GM12875 (cell line): ENCODE measurements around the gene DLEU7.

Source experiments
- H3K4me3 ChIP-seq: one replicate; pipeline ENCODE4 v1.5.1; 2011; ENCODE audit warnings: low read depth, low read length, control low read depth
- TF ChIP-seq, protein P1 (sequence below): IDR thresholded peaks from 2 replicates; pipeline ENCODE4 v1.5.1; 2011; ENCODE audit warnings: low read depth, mild to moderate bottlenecking, control low read depth, inconsistent platforms, low read length, moderate library complexity, borderline replicate concordance; ENCODE audit not compliant: insufficient read depth

The DLEU7 gene

DNA sequence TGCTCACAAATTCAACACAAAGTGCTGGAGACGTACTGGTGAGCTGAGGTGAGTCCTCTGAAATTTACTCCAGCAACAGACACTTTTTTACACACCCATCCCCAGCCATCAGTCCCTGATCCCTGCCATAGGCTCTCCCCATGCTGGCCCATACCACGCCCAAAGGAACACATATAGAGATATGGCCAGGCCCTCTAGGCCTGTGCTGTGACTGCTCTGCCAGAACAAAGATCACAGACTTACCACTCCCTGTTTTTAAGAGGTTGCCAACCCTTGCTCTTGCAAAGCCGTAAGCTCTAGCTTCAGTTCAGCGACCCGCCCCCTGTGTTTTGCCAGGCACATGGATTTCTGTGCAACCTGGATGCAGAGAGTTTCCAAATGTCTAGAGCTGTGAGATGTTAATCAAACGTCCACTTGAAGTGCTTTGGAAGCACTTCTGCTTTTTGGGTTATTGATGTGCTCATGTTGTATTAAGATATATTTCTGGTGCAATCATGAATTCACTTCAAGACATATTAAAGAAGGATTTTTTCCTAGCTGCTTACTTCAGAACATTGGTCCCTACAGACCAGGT is 59.7 kb downstream of the DLEU7 start:
- no peak overlapping the region for H3K4me3 ChIP-seq
- TF ChIP-seq, protein P1, sequence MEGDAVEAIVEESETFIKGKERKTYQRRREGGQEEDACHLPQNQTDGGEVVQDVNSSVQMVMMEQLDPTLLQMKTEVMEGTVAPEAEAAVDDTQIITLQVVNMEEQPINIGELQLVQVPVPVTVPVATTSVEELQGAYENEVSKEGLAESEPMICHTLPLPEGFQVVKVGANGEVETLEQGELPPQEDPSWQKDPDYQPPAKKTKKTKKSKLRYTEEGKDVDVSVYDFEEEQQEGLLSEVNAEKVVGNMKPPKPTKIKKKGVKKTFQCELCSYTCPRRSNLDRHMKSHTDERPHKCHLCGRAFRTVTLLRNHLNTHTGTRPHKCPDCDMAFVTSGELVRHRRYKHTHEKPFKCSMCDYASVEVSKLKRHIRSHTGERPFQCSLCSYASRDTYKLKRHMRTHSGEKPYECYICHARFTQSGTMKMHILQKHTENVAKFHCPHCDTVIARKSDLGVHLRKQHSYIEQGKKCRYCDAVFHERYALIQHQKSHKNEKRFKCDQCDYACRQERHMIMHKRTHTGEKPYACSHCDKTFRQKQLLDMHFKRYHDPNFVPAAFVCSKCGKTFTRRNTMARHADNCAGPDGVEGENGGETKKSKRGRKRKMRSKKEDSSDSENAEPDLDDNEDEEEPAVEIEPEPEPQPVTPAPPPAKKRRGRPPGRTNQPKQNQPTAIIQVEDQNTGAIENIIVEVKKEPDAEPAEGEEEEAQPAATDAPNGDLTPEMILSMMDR = no peak

DNA sequence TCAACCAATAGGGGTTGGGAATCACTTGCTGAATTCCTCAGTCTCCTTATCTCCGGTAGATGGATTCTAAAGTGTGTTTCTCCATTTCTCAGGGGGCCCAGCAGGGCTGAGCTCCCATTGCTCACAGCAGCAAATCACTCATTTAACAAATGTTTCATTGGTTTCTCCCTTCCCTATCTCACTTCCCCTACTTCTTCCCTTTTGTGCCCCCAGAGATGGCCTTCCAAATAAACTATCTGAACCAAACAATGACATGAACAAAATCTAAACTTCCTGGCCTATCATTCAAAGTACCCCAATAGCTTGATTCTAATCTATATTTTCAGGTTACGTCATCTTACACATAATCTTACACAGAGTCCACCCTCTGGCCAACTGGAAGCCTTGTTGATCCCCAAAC is 60.4 kb downstream of the DLEU7 start:
- TF ChIP-seq, protein P1 = no peak
- H3K4me3 ChIP-seq = no peak overlapping the region

DNA sequence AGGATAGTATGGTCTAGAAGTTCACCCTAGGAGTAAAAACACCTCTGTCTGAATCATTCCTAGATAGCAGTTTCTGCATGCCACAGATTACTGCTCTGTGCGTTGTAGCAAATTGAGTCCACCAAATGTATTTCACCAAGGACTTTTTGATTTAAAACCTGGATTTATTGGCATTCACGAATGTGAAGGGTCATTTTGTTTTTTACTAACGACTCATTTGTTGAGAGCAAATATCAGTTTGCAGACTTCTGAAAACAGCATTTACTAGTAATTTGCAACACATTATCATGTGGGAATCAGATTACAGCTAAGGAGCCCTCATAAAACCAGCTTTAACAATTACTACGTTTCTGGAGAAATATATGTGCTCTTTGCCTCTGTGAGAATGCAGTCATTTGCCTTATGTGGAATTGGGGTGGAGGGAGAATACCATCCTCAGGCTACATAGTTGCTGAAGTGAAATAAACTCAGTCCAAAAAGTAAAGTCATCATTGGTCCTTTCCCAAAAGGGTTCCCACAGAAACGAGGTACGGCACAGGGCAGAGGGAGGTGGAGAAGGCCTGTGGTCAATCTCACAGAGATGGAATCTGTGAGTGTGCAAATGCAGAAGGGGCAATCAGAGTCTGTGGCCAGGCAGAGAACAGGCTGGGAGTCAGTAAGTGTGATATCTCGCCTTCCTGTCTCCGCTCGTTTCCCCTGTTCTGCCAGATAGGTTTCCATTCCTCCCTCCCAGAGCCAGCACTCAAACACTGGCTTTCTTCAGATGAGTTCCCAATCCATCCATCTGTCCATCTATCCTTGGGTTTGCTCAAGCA is 63.1 kb downstream of the DLEU7 start:
- no peak overlapping the region for H3K4me3 ChIP-seq
- TF ChIP-seq, protein P1 = no peak

DNA sequence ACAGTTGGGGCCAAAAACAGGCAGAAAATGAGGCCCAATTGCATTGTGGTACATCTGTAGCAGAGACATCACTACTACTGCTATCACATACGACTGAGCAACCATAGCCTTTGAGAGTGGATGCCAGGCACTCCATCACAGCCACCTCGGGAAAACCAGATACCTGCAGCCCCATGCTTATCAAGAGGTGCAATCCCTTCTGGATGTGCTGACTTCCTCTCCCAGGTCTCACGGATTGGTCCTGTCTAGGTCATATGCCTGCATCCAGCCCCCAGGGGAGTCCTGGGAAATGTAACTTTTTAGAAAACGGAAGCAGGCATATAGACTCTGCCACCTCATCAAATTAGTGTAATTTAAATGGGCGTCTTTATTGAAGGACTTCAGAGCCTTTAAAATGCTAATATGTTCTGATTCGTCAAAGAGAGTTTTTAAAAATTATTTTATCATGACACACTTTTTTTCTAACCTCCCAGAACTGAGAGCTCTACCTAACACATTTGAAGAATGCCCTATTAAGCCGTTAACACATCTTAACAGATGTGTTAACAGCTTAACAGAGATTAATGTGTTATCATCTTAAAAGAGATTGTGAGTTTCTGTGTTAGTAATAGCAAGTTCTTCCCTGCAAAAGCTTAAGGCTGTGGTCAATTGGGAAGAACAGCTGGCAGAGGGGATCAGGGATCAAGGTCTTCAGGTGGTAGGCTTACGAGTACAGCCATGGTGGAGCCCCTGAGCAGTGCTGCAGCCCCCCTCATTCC is 63.9 kb downstream of the DLEU7 start:
- no peak overlapping the region for H3K4me3 ChIP-seq
- TF ChIP-seq, protein P1 = no peak
